ENCODE measurements around the gene ABCA4. TPM values are rescaled to one million over a fixed set of nuclear protein-coding genes. Genes with fewer than 3 reads are reported as not detected.

Gene ABCA4
- total RNA-seq, 6 experiments from 2014 or later = 0.49 to 0.99 (median 0.75) TPM

DNA sequence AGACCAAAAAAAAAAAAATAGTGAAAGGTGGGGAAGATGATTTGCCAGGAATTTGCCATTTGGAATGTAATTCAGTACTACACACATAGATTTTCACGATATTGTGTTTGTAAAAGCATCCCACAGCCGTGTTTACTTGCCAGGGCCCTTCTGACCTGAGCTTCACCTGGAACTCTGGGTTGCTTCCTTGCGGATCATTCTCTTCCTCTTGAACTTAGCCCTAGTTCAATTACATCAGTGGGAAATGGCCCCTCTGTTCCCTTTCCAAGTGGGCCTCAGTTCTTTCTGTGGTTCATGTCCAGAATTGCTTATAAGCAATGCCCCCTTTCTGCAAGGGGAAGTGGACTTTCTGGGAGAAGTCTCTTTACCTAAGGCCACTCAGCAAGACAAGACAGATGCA is 41.0 kb downstream of the ABCA4 start:
- intact Hi-C loops (cut with DNase I) = no loop called here
- DNase-seq (no peak), ATAC-seq (peak in 1 of 4 donors; percentile 29)
- 66% methylated on average over 3 of the region's 3 CpGs for WGBS (ENCODE audit: insufficient coverage, low coverage, low lambda C conversion rate, missing lambda C conversion rate)
- no peak for TF ChIP-seq POLR2A (IDR thresholded peaks at IDR 0.05)
- TF ChIP-seq, protein P1, sequence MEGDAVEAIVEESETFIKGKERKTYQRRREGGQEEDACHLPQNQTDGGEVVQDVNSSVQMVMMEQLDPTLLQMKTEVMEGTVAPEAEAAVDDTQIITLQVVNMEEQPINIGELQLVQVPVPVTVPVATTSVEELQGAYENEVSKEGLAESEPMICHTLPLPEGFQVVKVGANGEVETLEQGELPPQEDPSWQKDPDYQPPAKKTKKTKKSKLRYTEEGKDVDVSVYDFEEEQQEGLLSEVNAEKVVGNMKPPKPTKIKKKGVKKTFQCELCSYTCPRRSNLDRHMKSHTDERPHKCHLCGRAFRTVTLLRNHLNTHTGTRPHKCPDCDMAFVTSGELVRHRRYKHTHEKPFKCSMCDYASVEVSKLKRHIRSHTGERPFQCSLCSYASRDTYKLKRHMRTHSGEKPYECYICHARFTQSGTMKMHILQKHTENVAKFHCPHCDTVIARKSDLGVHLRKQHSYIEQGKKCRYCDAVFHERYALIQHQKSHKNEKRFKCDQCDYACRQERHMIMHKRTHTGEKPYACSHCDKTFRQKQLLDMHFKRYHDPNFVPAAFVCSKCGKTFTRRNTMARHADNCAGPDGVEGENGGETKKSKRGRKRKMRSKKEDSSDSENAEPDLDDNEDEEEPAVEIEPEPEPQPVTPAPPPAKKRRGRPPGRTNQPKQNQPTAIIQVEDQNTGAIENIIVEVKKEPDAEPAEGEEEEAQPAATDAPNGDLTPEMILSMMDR (IDR thresholded peaks at IDR 0.05) = no peak
- Histone ChIP-seq H3K4me1 (no peaks in the 10 kb centered on the region), H3K9me3 (no peaks in the 10 kb centered on the region), H3K4me3 (no peak overlapping the region), H3K27me3 (no peaks in the 10 kb centered on the region), H3K36me3 (no peaks in the 10 kb centered on the region), H3K27ac (no peak overlapping the region)

DNA sequence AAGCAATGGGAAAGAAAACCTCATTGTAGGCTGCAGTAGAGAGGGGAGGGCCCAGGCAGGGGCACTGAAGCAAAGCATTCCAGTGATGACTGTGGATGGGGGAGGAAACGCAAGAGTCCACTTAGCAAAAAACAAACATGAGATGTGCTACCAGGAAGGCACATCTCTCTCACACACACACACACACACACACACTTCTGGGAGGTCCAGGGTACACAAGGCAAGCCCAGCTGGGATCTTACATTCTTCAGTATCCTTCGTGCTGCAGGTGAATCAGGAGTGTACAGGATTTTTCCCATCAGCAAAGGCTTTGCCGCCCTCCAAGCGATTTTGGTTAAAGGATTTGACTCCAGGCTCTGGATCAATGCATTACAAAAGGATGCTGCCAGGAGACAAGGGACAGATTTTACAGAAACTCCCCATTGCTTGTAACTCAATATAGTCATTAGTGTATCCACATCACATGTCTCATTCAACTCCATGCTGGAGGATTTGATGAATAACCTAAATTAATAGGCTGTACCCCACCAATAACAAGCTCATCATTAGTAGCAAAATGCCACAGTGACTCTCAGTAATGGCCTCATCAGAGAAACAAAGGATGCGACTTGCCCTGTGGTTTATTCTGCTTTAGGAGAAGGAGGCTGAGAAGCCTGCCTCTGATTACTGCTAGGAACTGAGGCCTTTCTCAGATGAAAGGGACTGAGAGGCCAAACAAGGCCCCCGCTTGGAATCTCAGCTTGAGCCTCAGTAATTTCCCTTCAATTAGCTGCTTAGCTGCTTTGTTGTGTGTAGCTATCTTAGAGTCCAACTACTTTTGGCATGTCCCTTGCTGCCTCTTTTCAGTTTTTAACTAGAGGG is 41.6 kb downstream of the ABCA4 start:
- Histone ChIP-seq H3K4me1 (no peaks in the 10 kb centered on the region), H3K27ac (no peak overlapping the region), H3K4me3 (no peak overlapping the region), H3K9me3 (no peaks in the 10 kb centered on the region), H3K27me3 (no peaks in the 10 kb centered on the region), H3K36me3 (no peaks in the 10 kb centered on the region)
- intact Hi-C loops (cut with DNase I) = no loop called here
- 92% methylated on average over 5 of the region's 6 CpGs for WGBS (ENCODE audit: insufficient coverage, low coverage, low lambda C conversion rate, missing lambda C conversion rate)
- peak in 1 of 4 donors; percentile 33 for ATAC-seq
- no peak for DNase-seq
- TF ChIP-seq, protein P1 (IDR thresholded peaks at IDR 0.05) = no peak
- no peak for TF ChIP-seq POLR2A (IDR thresholded peaks at IDR 0.05)

DNA sequence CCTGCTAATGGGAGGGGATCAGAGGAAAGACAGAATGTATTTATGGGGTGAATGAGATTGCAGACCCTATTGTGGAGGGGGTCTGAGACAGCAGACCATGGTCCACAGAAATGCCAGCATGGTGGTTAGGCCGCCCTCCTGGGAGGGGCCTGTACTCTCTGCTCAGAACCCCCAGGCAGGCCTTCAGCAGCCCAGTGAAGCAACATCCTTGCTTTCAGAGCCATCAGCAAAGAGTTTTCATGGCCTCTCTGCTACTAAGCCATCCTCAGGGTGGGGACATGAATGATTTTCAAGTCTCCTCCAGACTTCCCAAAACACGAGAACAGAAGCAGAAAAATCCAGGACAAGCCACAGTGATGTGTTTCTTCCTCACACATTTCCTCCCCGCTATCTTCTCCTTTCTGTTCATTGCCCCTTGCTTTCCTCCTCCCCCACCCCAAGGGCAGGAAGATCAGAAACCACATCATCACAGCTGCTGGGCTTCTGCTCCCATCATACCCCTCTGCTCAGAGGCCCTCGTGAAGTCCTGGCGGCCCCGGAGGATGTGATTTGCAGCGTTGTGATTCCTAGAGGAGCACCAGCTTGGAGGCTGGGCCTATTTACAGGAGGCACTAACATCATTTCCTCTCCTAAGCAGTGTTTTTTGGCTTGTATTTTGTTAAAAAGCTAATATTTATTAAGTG is 48.0 kb downstream of the ABCA4 start:
- ATAC-seq (peak; percentile 18 to 37 (median 23)), DNase-seq (peak in 1 of 3 donors; percentile 23)
- Histone ChIP-seq H3K27ac (peak overlapping the region in 1 of 3 donors; percentile 24), H3K36me3 (no peaks in the 10 kb centered on the region), H3K4me3 (no peak overlapping the region), H3K9me3 (no peaks in the 10 kb centered on the region), H3K27me3 (no peaks in the 10 kb centered on the region), H3K4me1 (peaks cover 0 to 10% (median 0%) of the 10 kb centered on the region in 4 donors)
- intact Hi-C loops (cut with DNase I) = no loop called here
- 69% methylated on average over 6 of the region's 7 CpGs for WGBS (ENCODE audit: insufficient coverage, low coverage, low lambda C conversion rate, missing lambda C conversion rate)
- TF ChIP-seq, protein P1 (IDR thresholded peaks at IDR 0.05) = no peak
- TF ChIP-seq POLR2A (IDR thresholded peaks at IDR 0.05) = no peak

DNA sequence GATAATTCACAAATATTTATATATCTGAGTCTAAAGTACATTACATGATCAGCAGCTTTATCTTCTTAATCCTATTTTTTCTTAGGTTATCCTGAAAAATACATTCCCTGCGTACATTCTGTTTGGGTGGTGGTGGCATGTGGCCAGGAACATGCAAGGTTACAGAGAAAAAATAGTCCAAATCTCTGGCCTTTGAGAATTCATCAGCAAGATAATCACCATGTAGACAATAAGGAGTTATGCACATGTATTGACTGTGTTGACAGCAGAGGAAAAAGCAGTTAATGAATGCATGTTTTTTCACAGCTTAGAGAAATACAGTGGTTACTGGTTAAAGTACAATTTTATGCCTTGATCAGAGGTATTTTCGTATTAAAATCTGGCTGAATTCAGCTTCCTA is 49.0 kb downstream of the ABCA4 start:
- no peak overlapping the region for H3K4me3 ChIP-seq
- H3K27me3 ChIP-seq = no peaks in the 10 kb centered on the region
- H3K27ac ChIP-seq = peak overlapping the region in 1 of 3 donors; percentile 24
- DNase-seq (no peak), ATAC-seq (no peak)
- intact Hi-C loops (cut with DNase I) = no loop called here
- no peaks in the 10 kb centered on the region for H3K9me3 ChIP-seq
- H3K36me3 ChIP-seq = no peaks in the 10 kb centered on the region
- TF ChIP-seq, protein P1 (IDR thresholded peaks at IDR 0.05) = no peak
- TF ChIP-seq POLR2A (IDR thresholded peaks at IDR 0.05) = no peak
- peaks cover 0 to 10% (median 0%) of the 10 kb centered on the region in 4 donors for H3K4me1 ChIP-seq
- 45% methylated on average over 2 of the region's 2 CpGs for WGBS (ENCODE audit: insufficient coverage, low coverage, low lambda C conversion rate, missing lambda C conversion rate)

Measured in right lobe of liver (tissue), 6 donors.